Trophoblast cell (in vitro differentiated cells and primary cell): ENCODE data around the gene WDR87.
"Not testable (repeated sequence)": the region's sequence is repeated elsewhere in the genome, so short reads cannot be mapped to it uniquely, and the experiment has no call there.

Experiments
- DNase-seq, 2 donors: peaks; one replicate each; pipeline ENCODE4 v3.0.0-alpha.2; 2016
- H2AFZ ChIP-seq: 2 replicates; pipeline ENCODE4 v1.6.1; 2013; ENCODE audit warnings: low read length, moderate library complexity, mild to moderate bottlenecking; ENCODE audit not compliant: insufficient read depth, poor library complexity
- H2AK5ac ChIP-seq: 2 replicates; pipeline ENCODE4 v1.6.1; 2013; ENCODE audit warnings: mild to moderate bottlenecking, low read length
- H2BK120ac ChIP-seq: 2 replicates; pipeline ENCODE4 v1.6.1; 2013; ENCODE audit warnings: low read length, mild to moderate bottlenecking, moderate library complexity; ENCODE audit not compliant: insufficient read depth, poor library complexity
- H2BK12ac ChIP-seq: 2 replicates; pipeline ENCODE4 v1.6.1; 2013; ENCODE audit warnings: mild to moderate bottlenecking, low read length, moderate library complexity
- H2BK5ac ChIP-seq: 2 replicates; pipeline ENCODE4 v1.6.1; 2013; ENCODE audit warnings: low read length, low read depth, moderate library complexity, mild to moderate bottlenecking; ENCODE audit not compliant: poor library complexity
- H3K14ac ChIP-seq: 2 replicates; pipeline ENCODE4 v1.6.1; 2013; ENCODE audit warnings: mild to moderate bottlenecking, low read length
- H3K18ac ChIP-seq: 2 replicates; pipeline ENCODE4 v1.6.1; 2013; ENCODE audit warnings: mild to moderate bottlenecking, low read length
- H3K23ac ChIP-seq: 2 replicates; pipeline ENCODE4 v1.6.1; 2013; ENCODE audit warnings: low read length
- H3K27ac ChIP-seq: 2 replicates; pipeline ENCODE4 v1.5.1; 2013; ENCODE audit warnings: low read depth, mild to moderate bottlenecking, inconsistent platforms, low read length, moderate library complexity
- H3K27me3 ChIP-seq: 2 replicates; pipeline ENCODE4 v1.6.1; 2013; ENCODE audit warnings: inconsistent platforms, mild to moderate bottlenecking, low read length, moderate library complexity; ENCODE audit not compliant: insufficient read depth
- H3K36me3 ChIP-seq, 2 experiments: 1 replicate in 1 of 2; 2 replicates in 1 of 2; pipeline ENCODE4 v1.6.1; 2013; ENCODE audit warnings: low read length in 2 of 2, mild to moderate bottlenecking in 2 of 2, moderate library complexity in 1 of 2; ENCODE audit not compliant: insufficient read depth in 2 of 2, control insufficient read depth in 1 of 2
- H3K4ac ChIP-seq: 2 replicates; pipeline ENCODE4 v1.6.1; 2013; ENCODE audit warnings: low read depth, mild to moderate bottlenecking, low read length, moderate library complexity
- H3K4me1 ChIP-seq, 2 experiments: 1 replicate in 1 of 2; 2 replicates in 1 of 2; pipeline ENCODE4 v1.6.1; 2013; ENCODE audit warnings: low read length in 2 of 2, mild to moderate bottlenecking in 2 of 2, moderate library complexity in 1 of 2; ENCODE audit not compliant: insufficient read depth in 2 of 2, control insufficient read depth in 1 of 2
- H3K4me2 ChIP-seq: 2 replicates; pipeline ENCODE4 v1.6.1; 2013; ENCODE audit warnings: inconsistent platforms, mild to moderate bottlenecking, low read length, moderate library complexity
- H3K4me3 ChIP-seq: 2 replicates; pipeline ENCODE4 v1.5.1; 2013; ENCODE audit warnings: mild to moderate bottlenecking, low read depth, low read length, inconsistent platforms
- H3K79me1 ChIP-seq: one replicate; pipeline ENCODE4 v1.6.1; 2013; ENCODE audit warnings: low read length
- H3K79me2 ChIP-seq: 2 replicates; pipeline ENCODE4 v1.6.1; 2013; ENCODE audit warnings: low read length, mild to moderate bottlenecking; ENCODE audit not compliant: control insufficient read depth, insufficient read depth, poor library complexity
- H3K9ac ChIP-seq: 2 replicates; pipeline ENCODE4 v1.6.1; 2013; ENCODE audit warnings: mild to moderate bottlenecking, low read length
- H3K9me3 ChIP-seq: 2 replicates; pipeline ENCODE4 v1.6.1; 2013; ENCODE audit warnings: low read depth, mild to moderate bottlenecking, control low read depth, inconsistent platforms, low read length; ENCODE audit not compliant: insufficient read depth
- H4K12ac ChIP-seq: 2 replicates; pipeline ENCODE4 v1.6.1; 2013; ENCODE audit warnings: low read depth, mild to moderate bottlenecking, low read length, moderate library complexity
- H4K8ac ChIP-seq: 2 replicates; pipeline ENCODE4 v1.6.1; 2013; ENCODE audit warnings: low read depth, mild to moderate bottlenecking, low read length, moderate library complexity
- H4K91ac ChIP-seq: one replicate; pipeline ENCODE4 v1.6.1; 2013; ENCODE audit warnings: low read depth, mild to moderate bottlenecking, low read length, moderate library complexity
- WGBS: extraction: QIAGEN DNeasy Blood & Tissue Kit; methylation state at CpG from one replicate; pipeline ENCODE4 v1.1.7; 2013; ENCODE audit warnings: missing lambda C conversion rate; ENCODE audit not compliant: insufficient read length, insufficient coverage; ENCODE audit errors: extremely low coverage; 5-methylcytosine and 5-hydroxymethylcytosine counted together

The WDR87 gene

GRCh38 chr19:37869766-37870340, 36.5 kb downstream of the WDR87 start:
- Histone ChIP-seq H2BK5ac (no peak overlapping the region), H3K79me1 (no peaks in the 10 kb centered on the region), H2BK12ac (no peak overlapping the region), H4K91ac (no peak overlapping the region), H3K14ac (no peak overlapping the region), H3K23ac (no peak overlapping the region), H2AFZ (no peak overlapping the region), H3K4me3 (no peak overlapping the region), H2BK120ac (no peak overlapping the region), H3K27ac (no peak overlapping the region), H3K4me1 (no peaks in the 10 kb centered on the region), H3K9ac (no peak overlapping the region), H2AK5ac (no peak overlapping the region), H3K4me2 (no peak overlapping the region), H3K9me3 (peaks cover 10% of the 10 kb centered on the region), H3K36me3 (no peaks in the 10 kb centered on the region), H3K27me3 (no peaks in the 10 kb centered on the region), H3K79me2 (no peaks in the 10 kb centered on the region), H3K4ac (no peak overlapping the region), H4K12ac (no peak overlapping the region), H4K8ac (no peak overlapping the region), H3K18ac (no peak overlapping the region)
- peak in 1 of 2 donors; percentile 13 for DNase-seq
- WGBS, result no CpG with 5 or more reads among the region's 4 CpGs

- Histone ChIP-seq H3K9me3 (peaks cover 6% of the 10 kb centered on the region), H2BK5ac (no peak overlapping the region), H4K12ac (no peak overlapping the region), H3K36me3 (no peaks in the 10 kb centered on the region), H3K4me1 (no peaks in the 10 kb centered on the region), H3K4me3 (no peak overlapping the region), H3K27ac (no peak overlapping the region), H2AFZ (no peak overlapping the region), H3K18ac (no peak overlapping the region), H4K91ac (no peak overlapping the region), H4K8ac (no peak overlapping the region), H3K4me2 (no peak overlapping the region), H3K9ac (no peak overlapping the region), H3K23ac (no peak overlapping the region), H2BK12ac (no peak overlapping the region), H3K79me2 (no peaks in the 10 kb centered on the region), H3K14ac (no peak overlapping the region), H2BK120ac (no peak overlapping the region), H3K79me1 (no peaks in the 10 kb centered on the region), H2AK5ac (no peak overlapping the region), H3K27me3 (no peaks in the 10 kb centered on the region), H3K4ac (no peak overlapping the region)
- no CpG with 5 or more reads among the region's 2 CpGs for WGBS
- peak in 1 of 2 donors; percentile 3 for DNase-seq
These were observed 38.6 kb downstream of the WDR87 start for GRCh38 chr19:37867831-37868230.

- not testable (repeated sequence) for H3K79me1 ChIP-seq, H3K9ac ChIP-seq, H2AFZ ChIP-seq, H3K4me1 ChIP-seq, H3K9me3 ChIP-seq, H3K36me3 ChIP-seq, H4K12ac ChIP-seq, H3K79me2 ChIP-seq, H2BK12ac ChIP-seq, H2BK5ac ChIP-seq, H4K8ac ChIP-seq, H3K27me3 ChIP-seq, H3K27ac ChIP-seq, H3K18ac ChIP-seq, H2BK120ac ChIP-seq, H3K14ac ChIP-seq, H3K4me2 ChIP-seq, H2AK5ac ChIP-seq, H3K4ac ChIP-seq, DNase-seq, H4K91ac ChIP-seq, H3K4me3 ChIP-seq, H3K23ac ChIP-seq
- no CpG with 5 or more reads among the region's 9 CpGs for WGBS
These were observed 40.5 kb downstream of the WDR87 start for GRCh38 chr19:37865930-37866329.

GRCh38 chr19:37864501-37864900, 41.9 kb downstream of the WDR87 start:
- Histone ChIP-seq H4K8ac (no peak overlapping the region), H3K4me3 (no peak overlapping the region), H2BK12ac (no peak overlapping the region), H3K14ac (no peak overlapping the region), H2AFZ (no peak overlapping the region), H4K12ac (no peak overlapping the region), H3K9me3 (peaks cover 1% of the 10 kb centered on the region), H3K27ac (no peak overlapping the region), H2BK5ac (no peak overlapping the region), H3K79me2 (no peaks in the 10 kb centered on the region), H3K4me2 (no peak overlapping the region), H3K27me3 (no peaks in the 10 kb centered on the region), H3K79me1 (no peaks in the 10 kb centered on the region), H2BK120ac (no peak overlapping the region), H3K9ac (no peak overlapping the region), H3K4ac (no peak overlapping the region), H3K23ac (no peak overlapping the region), H3K18ac (no peak overlapping the region), H3K4me1 (no peaks in the 10 kb centered on the region), H4K91ac (no peak overlapping the region), H2AK5ac (no peak overlapping the region), H3K36me3 (no peaks in the 10 kb centered on the region)
- WGBS, result no CpG with 5 or more reads among the region's 3 CpGs
- no peak for DNase-seq
